Gastroesophageal sphincter (tissue), 4 donors: Measurements from ENCODE around the gene ZIC2. TPM values are rescaled to one million over a fixed set of nuclear protein-coding genes. Genes with fewer than 3 reads are reported as not detected.
"Not testable (repeated sequence)": the region's sequence is repeated elsewhere in the genome, so short reads cannot be mapped to it uniquely, and the experiment has no call there.

Experiments
- ATAC-seq: fragments of 150-250 bp; one replicate; pipeline ENCODE4 v1.9.1; 2016; ENCODE audit warnings: mild to moderate bottlenecking, moderate library complexity
- H3K27ac ChIP-seq, 4 donors: fragments of 200-600 bp; sonication (generic) in 3 of 4; 1 replicate in 3 of 4; 2 replicates in 1 of 4; pipeline ENCODE4 v1.5.1; 2016 to 2019
- H3K27me3 ChIP-seq: fragments of 200-600 bp; sonication (generic); one replicate; pipeline ENCODE4 v1.5.1; 2019
- H3K36me3 ChIP-seq, 2 donors: fragments of 200-600 bp; sonication (generic); one replicate each; pipeline ENCODE4 v1.5.1; 2019; ENCODE audit warnings: control low read depth in 1 of 2
- H3K4me1 ChIP-seq, 3 donors: fragments of 200-600 bp; sonication (generic); 1 replicate in 2 of 3; 2 replicates in 1 of 3; pipeline ENCODE4 v1.5.1; 2016 to 2019; ENCODE audit warnings: control low read depth in 2 of 3
- H3K4me3 ChIP-seq, 2 donors: fragments of 200-600 bp; sonication (generic); one replicate each; pipeline ENCODE4 v1.5.1; 2019; ENCODE audit warnings: mild to moderate bottlenecking in 1 of 2, moderate library complexity in 1 of 2
- H3K9me3 ChIP-seq, 3 donors: fragments of 200-600 bp; sonication (generic); one replicate each; pipeline ENCODE4 v1.5.1; 2017 to 2019; ENCODE audit warnings: control low read depth in 2 of 3
- EP300 ChIP-seq: sonication (generic); formaldehyde crosslinking; IDR thresholded peaks from one replicate; pipeline ENCODE4 v1.6.1; 2017; ENCODE audit warnings: antibody characterized with exemption, mild to moderate bottlenecking
- POLR2A ChIP-seq, 2 donors: fragments of 450-650 bp; IDR thresholded peaks; one replicate each; pipeline ENCODE4 v1.6.1; 2017; ENCODE audit warnings: antibody characterized with exemption in 2 of 2, mild to moderate bottlenecking in 2 of 2, moderate library complexity in 1 of 2
- POLR2AphosphoS5 ChIP-seq: sonication (generic); formaldehyde crosslinking; IDR thresholded peaks from one replicate; pipeline ENCODE4 v1.6.1; 2017; ENCODE audit warnings: antibody characterized with exemption
- WGBS, 2 donors: methylation state at CpG; one replicate each; pipeline ENCODE4 v1.1.5; 2018; ENCODE audit warnings: low coverage in 1 of 2; 5-methylcytosine and 5-hydroxymethylcytosine counted together
- total RNA-seq, 4 donors: library from RNA; depleted of rRNA; stranded (reverse); fragments of >200 nt; gene quantifications; one replicate each; pipeline ENCODE4 v1.1.0, GENCODE V29; 2016
- TF ChIP-seq, protein P1 (sequence below), 4 experiments: fragments of 200-600 bp in 2 of 4; fragments of 450-650 bp in 2 of 4; sonication (generic) in 1 of 4; IDR thresholded peaks; one replicate each; pipeline ENCODE4 v1.5.1; 2017 to 2019; ENCODE audit warnings: antibody characterized with exemption in 4 of 4, mild to moderate bottlenecking in 2 of 4, moderate library complexity in 2 of 4

ZIC2 gene
- total RNA-seq, 4 donors from 2014 or later: not detected

DNA sequence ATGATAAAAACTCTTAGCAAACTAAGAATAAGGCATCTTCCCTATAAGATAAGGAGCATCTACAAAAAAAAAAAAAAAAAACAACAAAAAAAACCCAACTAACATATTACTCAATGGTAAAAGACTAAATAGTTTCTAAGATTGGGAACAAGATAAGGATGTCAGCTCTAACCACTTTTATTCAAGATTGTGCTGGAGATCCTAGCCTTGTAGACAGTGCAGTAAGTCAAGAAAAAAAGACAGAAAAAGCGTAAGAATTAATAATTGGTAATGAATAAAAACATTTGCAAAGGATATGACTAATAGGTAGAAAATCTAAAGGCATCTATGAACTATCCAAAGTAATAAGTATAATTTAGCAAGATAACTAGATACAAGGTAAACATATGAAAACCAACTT, 33.0 kb downstream of the ZIC2 start:
- Histone ChIP-seq H3K36me3 (no peaks in the 10 kb centered on the region), H3K9me3 (no peaks in the 10 kb centered on the region), H3K4me3 (no peak overlapping the region), H3K4me1 (no peaks in the 10 kb centered on the region), H3K27me3 (peaks cover 24% of the 10 kb centered on the region), H3K27ac (no peak overlapping the region)
- WGBS, 2 donors: 71 to 89% methylated on average over 1 of the region's 1 CpG
- TF ChIP-seq, protein P1, sequence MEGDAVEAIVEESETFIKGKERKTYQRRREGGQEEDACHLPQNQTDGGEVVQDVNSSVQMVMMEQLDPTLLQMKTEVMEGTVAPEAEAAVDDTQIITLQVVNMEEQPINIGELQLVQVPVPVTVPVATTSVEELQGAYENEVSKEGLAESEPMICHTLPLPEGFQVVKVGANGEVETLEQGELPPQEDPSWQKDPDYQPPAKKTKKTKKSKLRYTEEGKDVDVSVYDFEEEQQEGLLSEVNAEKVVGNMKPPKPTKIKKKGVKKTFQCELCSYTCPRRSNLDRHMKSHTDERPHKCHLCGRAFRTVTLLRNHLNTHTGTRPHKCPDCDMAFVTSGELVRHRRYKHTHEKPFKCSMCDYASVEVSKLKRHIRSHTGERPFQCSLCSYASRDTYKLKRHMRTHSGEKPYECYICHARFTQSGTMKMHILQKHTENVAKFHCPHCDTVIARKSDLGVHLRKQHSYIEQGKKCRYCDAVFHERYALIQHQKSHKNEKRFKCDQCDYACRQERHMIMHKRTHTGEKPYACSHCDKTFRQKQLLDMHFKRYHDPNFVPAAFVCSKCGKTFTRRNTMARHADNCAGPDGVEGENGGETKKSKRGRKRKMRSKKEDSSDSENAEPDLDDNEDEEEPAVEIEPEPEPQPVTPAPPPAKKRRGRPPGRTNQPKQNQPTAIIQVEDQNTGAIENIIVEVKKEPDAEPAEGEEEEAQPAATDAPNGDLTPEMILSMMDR (IDR thresholded peaks at IDR 0.05): no peak
- TF ChIP-seq POLR2A (IDR thresholded peaks at IDR 0.05) (no peak), POLR2AphosphoS5 (no peak), EP300 (no peak)
- no peak for ATAC-seq

DNA sequence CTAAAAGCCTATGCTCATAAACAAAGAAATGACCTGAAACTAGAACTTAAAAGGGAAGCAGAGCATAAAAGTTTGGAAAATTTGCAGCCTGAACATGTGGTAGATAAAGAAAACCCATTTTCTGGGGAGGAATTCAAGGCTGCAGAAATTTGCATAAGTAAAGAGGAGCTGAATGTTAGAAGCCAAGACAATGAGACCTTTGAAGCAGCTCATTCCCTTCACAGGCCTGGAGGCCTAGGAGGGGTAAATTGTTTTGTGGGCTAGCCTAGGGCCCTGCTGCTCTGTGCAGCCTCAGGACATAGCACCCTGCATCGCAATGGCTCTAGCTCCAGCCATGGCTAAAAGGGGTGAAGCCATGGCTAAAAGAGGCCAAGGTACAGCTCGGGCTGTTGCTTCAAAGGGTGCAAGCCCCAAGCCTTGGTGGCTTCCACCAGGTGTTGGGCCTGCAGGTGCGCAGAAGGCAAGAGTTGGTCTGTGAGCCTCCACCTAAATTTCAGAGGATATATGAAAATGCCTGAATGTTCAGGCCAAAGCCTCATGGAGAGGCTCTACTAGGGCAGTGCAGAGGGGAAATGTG, 38.3 kb downstream of the ZIC2 start:
- TF ChIP-seq POLR2AphosphoS5 (no peak), EP300 (no peak), POLR2A (IDR thresholded peaks at IDR 0.05) (no peak)
- TF ChIP-seq, protein P1 (IDR thresholded peaks at IDR 0.05): no peak
- WGBS, 2 donors: 90% methylated on average over 3 of the region's 3 CpGs; no CpG with 5 or more reads in 1 of the 2 donors
- no peak for ATAC-seq

DNA sequence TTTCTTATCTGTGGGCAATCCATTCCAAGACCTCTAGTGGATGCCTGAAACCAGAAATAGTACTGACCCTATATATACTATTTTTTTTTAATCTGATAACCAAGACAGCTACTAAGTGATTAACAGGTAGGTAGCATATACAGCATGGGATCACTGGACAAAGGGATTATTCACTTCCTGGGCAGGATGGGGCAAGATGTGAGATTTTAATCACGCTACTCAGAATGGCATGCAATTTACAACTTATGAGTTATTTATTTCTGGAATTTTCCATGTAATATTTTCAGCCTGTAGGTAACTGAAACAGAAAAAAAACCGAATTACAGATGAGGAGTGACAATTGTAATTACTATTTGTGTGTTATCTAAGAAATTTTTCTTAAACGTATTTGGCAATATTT, 41.2 kb downstream of the ZIC2 start:
- H3K27ac ChIP-seq: no peak overlapping the region
- peaks cover 3% of the 10 kb centered on the region for H3K27me3 ChIP-seq
- TF ChIP-seq POLR2A (IDR thresholded peaks at IDR 0.05) (no peak), EP300 (no peak), POLR2AphosphoS5 (no peak)
- TF ChIP-seq, protein P1 (IDR thresholded peaks at IDR 0.05): no peak
- ATAC-seq: no peak
- H3K9me3 ChIP-seq: no peaks in the 10 kb centered on the region
- no peaks in the 10 kb centered on the region for H3K36me3 ChIP-seq
- H3K4me1 ChIP-seq: no peaks in the 10 kb centered on the region
- H3K4me3 ChIP-seq: no peak overlapping the region
- WGBS, 2 donors: 83 to 90% methylated on average over 3 of the region's 3 CpGs

More for the DNA sequence above, 38.3 kb downstream of the ZIC2 start:
- no peak overlapping the region for H3K4me3 ChIP-seq
- H3K4me1 ChIP-seq: no peaks in the 10 kb centered on the region
- no peak overlapping the region for H3K27ac ChIP-seq
- no peaks in the 10 kb centered on the region for H3K36me3 ChIP-seq
- H3K9me3 ChIP-seq: no peaks in the 10 kb centered on the region
- H3K27me3 ChIP-seq: no peaks in the 10 kb centered on the region

DNA sequence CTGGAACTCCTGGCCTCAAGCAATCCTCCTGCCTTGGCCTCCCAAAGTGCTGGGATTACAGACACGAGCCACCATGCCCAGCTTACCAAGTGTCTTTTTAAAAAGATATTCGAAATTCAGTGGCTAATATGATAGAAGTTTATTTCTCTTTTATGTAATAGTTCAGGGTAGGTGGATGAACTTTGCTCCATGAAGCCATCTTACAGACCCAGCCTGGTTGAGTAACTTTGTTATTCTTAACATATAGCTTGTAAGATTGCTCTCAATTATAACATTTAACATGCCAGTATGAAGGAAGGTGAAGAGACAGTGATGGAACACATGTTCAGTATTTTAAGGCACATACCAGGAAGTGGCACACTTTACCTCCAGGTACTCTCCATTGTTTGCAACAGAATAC, 42.4 kb downstream of the ZIC2 start:
- TF ChIP-seq EP300 (no peak), POLR2A (IDR thresholded peaks at IDR 0.05) (no peak)
- no peak overlapping the region for H3K4me3 ChIP-seq
- no peak overlapping the region for H3K27ac ChIP-seq
- no peaks in the 10 kb centered on the region for H3K9me3 ChIP-seq
- WGBS, 2 donors: 86% methylated on average over 2 of the region's 2 CpGs; no CpG with 5 or more reads in 1 of the 2 donors
- no peaks in the 10 kb centered on the region for H3K4me1 ChIP-seq
- peaks cover 3% of the 10 kb centered on the region for H3K27me3 ChIP-seq
- H3K36me3 ChIP-seq: no peaks in the 10 kb centered on the region
- no peak for ATAC-seq

DNA sequence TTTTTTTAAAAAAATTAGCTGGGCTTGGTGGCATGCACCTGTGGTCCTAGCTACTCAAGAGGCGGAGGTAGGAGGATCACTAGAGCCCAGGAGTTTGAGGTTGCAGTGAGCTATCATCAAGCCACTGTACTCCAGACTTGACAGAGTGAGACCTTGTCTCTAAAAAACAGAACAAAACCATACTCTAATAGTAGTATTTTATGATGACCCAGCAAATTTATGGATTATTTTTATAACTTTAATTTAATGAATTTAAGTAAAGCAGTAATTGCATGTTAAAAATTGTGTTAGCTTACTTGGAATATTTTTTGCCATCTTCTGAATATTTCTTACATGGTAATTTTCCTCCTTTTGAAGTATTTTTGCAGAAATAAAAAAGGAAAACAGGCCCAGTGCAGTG, 48.3 kb downstream of the ZIC2 start:
- TF ChIP-seq EP300: no peak

DNA sequence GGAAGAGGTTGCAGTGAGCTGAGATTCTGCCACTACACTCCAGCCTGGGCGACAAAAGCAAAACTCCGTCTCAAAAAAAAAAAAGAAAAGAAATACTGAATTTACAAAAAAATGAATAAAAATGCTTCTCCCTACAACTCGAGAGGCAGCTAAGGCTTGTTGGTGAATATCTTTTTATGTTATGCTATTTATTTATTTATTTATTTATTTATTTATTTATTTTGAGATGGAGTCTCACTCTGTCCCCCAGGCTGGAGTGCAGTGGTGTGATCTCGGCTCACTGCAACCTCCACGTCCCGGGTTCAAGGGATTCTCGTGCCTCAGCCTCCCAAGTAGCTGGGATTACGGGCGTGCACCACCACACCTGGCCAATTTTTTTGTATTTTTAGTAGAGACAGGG, 51.1 kb downstream of the ZIC2 start:
- 80 to 93% methylated on average over 3 to 9 of the region's 9 CpGs for WGBS, 2 donors
- H3K4me1 ChIP-seq, ATAC-seq, H3K36me3 ChIP-seq, H3K27me3 ChIP-seq, H3K4me3 ChIP-seq, H3K27ac ChIP-seq, H3K9me3 ChIP-seq: not testable (repeated sequence)

More for the DNA sequence above, 48.3 kb downstream of the ZIC2 start:
- H3K27ac ChIP-seq: no peak overlapping the region
- H3K4me1 ChIP-seq: no peaks in the 10 kb centered on the region
- H3K36me3 ChIP-seq: no peaks in the 10 kb centered on the region
- 100% methylated on average over 1 of the region's 1 CpG for WGBS, 2 donors
- no peak overlapping the region for H3K4me3 ChIP-seq
- peaks cover 3% of the 10 kb centered on the region for H3K27me3 ChIP-seq
- no peaks in the 10 kb centered on the region for H3K9me3 ChIP-seq
- ATAC-seq: no peak
